ENCODE measurements around the gene PKP1. TPM values are rescaled to one million over a fixed set of nuclear protein-coding genes. Genes with fewer than 3 reads are reported as not detected.

PKP1 gene
- total RNA-seq, 2 donors from 2014 or later = 0.18 to 0.42 TPM

GRCh38 chr1:201275253-201275666 lies 8.0 kb upstream of the PKP1 start:
- intact Hi-C loops (cut with DNase I, micrococcal nuclease) = no loop called here
- ATAC-seq (peak; percentile 95), DNase-seq (peak; percentile 80 to 83)

GRCh38 chr1:201276891-201277290 lies 6.4 kb upstream of the PKP1 start:
- DNase-seq (peak in 1 of 2 donors; percentile 31), ATAC-seq (peak; percentile 66)
- intact Hi-C loops (cut with DNase I, micrococcal nuclease) = no loop called here

GRCh38 chr1:201277441-201277840 lies 5.9 kb upstream of the PKP1 start:
- intact Hi-C loops (cut with DNase I, micrococcal nuclease) = no loop called here
- DNase-seq (no peak), ATAC-seq (no peak)

- DNase-seq (no peak), ATAC-seq (no peak)
- intact Hi-C loops (cut with DNase I, micrococcal nuclease) = no loop called here
These were observed 4.0 kb upstream of the PKP1 start for GRCh38 chr1:201279313-201279712.

- intact Hi-C loops (cut with DNase I, micrococcal nuclease) = no loop called here
- no peak for DNase-seq
- no peak for ATAC-seq
These were observed 2.4 kb upstream of the PKP1 start for GRCh38 chr1:201280884-201281283.

GRCh38 chr1:201281573-201281972 lies 1.7 kb upstream of the PKP1 start:
- DNase-seq = no peak
- intact Hi-C loops (cut with DNase I, micrococcal nuclease) = no loop called here
- ATAC-seq = no peak

- DNase-seq (no peak), ATAC-seq (no peak)
- intact Hi-C loops (cut with DNase I, micrococcal nuclease) = no loop called here
These were observed 1.1 kb upstream of the PKP1 start for GRCh38 chr1:201282216-201282615.

- DNase-seq (no peak), ATAC-seq (no peak)
- intact Hi-C loops (cut with DNase I, micrococcal nuclease) = no loop called here
These were observed 689 bp downstream of the PKP1 start for GRCh38 chr1:201283836-201284553.

GRCh38 chr1:201284636-201285035 lies 1.3 kb downstream of the PKP1 start:
- no peak for ATAC-seq
- intact Hi-C loops (cut with DNase I, micrococcal nuclease) = no loop called here
- no peak for DNase-seq

GRCh38 chr1:201285846-201286245 lies 2.5 kb downstream of the PKP1 start:
- intact Hi-C loops (cut with DNase I, micrococcal nuclease) = no loop called here
- ATAC-seq (no peak), DNase-seq (no peak)

- DNase-seq = no peak
- no peak for ATAC-seq
- intact Hi-C loops (cut with DNase I, micrococcal nuclease) = no loop called here
These were observed 3.1 kb downstream of the PKP1 start for GRCh38 chr1:201286445-201286844.

- no peak for ATAC-seq
- DNase-seq = no peak
- intact Hi-C loops (cut with DNase I, micrococcal nuclease) = no loop called here
These were observed 4.7 kb downstream of the PKP1 start for GRCh38 chr1:201288007-201288406.

- DNase-seq (no peak), ATAC-seq (no peak)
- intact Hi-C loops (cut with DNase I, micrococcal nuclease) = no loop called here
These were observed 5.5 kb downstream of the PKP1 start for GRCh38 chr1:201288765-201289164.

GRCh38 chr1:201290551-201290950 lies 7.2 kb downstream of the PKP1 start:
- DNase-seq (no peak), ATAC-seq (no peak)
- intact Hi-C loops (cut with DNase I, micrococcal nuclease) = no loop called here

GRCh38 chr1:201291916-201292315 lies 8.6 kb downstream of the PKP1 start:
- intact Hi-C loops (cut with DNase I, micrococcal nuclease) = no loop called here
- ATAC-seq (peak; percentile 73), DNase-seq (peak in 1 of 2 donors; percentile 26)

GRCh38 chr1:201294876-201295275 lies 11.6 kb downstream of the PKP1 start:
- ATAC-seq (no peak), DNase-seq (no peak)
- intact Hi-C loops (cut with DNase I, micrococcal nuclease) = no loop called here

GRCh38 chr1:201295346-201295745 lies 12.0 kb downstream of the PKP1 start:
- ATAC-seq (no peak), DNase-seq (no peak)
- intact Hi-C loops (cut with DNase I, micrococcal nuclease) = no loop called here

- intact Hi-C loops (cut with DNase I, micrococcal nuclease) = no loop called here
- DNase-seq (no peak), ATAC-seq (no peak)
These were observed 12.6 kb downstream of the PKP1 start for GRCh38 chr1:201295861-201296260.

GRCh38 chr1:201296352-201296751 lies 13.0 kb downstream of the PKP1 start:
- no peak for ATAC-seq
- no peak for DNase-seq
- intact Hi-C loops (cut with DNase I, micrococcal nuclease) = no loop called here

GRCh38 chr1:201298396-201299381 lies 15.4 kb downstream of the PKP1 start:
- peak; percentile 20 to 48 for DNase-seq
- intact Hi-C loops (cut with DNase I, micrococcal nuclease) = no loop called here
- peak; percentile 73 for ATAC-seq

Data from left colon (tissue), 2 donors.